KBM-7 (cell line): ENCODE results near the gene CEP128.

Source experiments
- DNase-seq: peaks from one replicate; pipeline ENCODE4 v3.0.0-alpha.2; 2015
- in situ Hi-C: fragments of 300-500 bp; cut with MboI; formaldehyde crosslinking; loops from 2 replicates; pipeline ENCODE4 v1.14.3; 2020; ENCODE audit warnings: low sequenced_read_pairs, low pct_unique_long_range_greater_than_20kb, mixed read lengths

The CEP128 gene

DNA sequence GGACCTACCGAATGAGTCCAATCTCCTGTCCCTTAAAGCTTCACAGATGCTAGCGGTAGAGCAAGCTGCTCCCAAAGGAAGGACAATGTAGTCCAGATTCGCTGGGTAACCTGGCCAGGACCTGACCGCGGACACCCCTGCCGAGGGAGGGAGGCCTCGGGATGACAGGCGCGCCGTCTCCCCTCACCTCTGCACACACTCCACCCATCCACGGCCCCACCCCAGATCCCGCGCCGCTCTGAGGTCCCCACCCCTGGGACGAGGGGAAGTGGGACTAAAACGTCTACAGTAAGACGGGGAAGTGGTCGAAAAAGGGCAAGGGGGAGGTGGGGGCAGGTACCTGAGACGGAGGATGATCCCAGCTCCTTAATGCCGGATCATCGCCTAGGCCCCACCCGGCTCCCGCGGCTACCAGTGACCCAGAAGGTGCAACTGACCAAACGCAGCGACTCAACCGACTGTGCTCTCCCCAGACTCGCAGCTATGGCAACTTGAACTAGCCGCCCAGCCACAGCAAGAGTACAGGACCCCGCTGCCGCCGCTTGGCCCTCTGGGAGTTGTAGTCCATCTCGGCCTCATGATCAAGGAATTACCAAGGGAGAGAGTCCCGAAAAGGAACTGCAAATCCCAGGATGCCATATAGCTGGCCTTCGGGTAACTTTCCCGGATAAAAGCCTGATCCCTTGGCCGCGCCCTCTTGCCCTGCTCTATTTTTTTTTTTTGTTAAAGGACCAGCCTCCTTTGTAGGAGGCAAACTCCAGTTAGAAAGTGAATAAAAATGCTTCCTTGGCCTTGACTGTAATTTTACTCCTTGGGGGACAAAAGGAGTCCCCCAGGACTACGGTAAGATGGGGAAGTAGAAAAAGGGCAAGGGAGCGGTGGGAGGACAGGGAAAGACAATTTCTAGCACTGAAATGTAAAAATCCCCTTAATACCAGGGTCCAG lies at the start of gene CEP128:
Gene CEP128 (minus strand): TSS at position 498 of the 945 bp plus-strand sequence.
- peak; percentile 97 for DNase-seq
- in situ Hi-C loops = no loop called here

DNA sequence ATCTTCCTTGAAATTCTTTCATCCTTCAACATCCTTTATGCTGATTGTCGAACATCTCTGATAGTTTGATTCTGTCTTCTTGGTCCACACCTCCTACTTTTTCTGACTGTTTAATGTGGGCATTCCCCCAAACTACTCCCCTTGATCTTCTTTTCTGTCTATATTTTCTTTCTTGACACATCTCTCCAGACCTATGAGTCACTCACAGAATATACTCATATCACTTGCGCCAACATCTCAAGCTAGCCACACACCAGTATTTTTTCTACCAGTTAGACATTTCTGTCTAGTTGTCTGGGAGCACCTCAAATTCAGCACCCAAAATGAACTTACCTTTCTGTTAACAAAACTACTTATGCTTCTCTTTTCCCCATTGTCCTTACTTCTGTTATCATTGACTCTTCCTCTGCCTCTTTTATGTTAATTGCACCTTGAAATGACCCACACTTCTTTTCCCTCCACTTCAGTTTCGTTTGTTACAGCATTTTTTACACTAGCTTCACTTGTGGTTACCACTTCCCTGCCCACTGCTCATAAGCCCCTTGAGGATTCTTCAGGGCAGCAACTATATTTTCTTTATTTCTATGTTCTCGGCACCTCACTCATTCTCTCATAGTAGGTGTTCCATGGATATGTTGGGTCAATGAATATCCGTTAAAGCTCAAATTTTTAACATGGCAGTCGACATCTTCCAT lies 47.3 kb upstream of the CEP128 start:
- DNase-seq = no peak
- in situ Hi-C loops = loop anchor here (25.0 kb wide), 1 partner anchor 173 kb away; no protein-coding TSS in a partner anchor

DNA sequence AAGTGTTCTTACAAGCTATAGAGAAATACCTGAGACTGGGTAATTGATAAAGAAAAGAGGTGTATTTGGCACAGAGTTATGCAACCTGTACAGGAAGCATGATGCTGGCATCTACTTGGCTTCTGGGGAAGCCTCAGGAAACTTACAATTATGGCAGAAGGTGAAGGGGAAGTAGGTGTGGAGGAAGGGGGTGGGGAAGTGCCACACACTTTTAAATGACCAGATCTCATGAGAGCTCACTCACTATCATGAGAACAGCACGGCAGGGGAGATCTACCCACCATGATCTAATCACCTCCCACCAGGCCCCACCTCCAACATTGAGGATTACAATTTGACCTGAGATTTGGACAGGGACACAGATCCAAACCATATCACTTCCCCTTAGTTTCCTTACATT lies 46.7 kb upstream of the CEP128 start:
- in situ Hi-C loops = loop anchor here (25.0 kb wide), 1 partner anchor 174 kb away; no protein-coding TSS in a partner anchor

DNA sequence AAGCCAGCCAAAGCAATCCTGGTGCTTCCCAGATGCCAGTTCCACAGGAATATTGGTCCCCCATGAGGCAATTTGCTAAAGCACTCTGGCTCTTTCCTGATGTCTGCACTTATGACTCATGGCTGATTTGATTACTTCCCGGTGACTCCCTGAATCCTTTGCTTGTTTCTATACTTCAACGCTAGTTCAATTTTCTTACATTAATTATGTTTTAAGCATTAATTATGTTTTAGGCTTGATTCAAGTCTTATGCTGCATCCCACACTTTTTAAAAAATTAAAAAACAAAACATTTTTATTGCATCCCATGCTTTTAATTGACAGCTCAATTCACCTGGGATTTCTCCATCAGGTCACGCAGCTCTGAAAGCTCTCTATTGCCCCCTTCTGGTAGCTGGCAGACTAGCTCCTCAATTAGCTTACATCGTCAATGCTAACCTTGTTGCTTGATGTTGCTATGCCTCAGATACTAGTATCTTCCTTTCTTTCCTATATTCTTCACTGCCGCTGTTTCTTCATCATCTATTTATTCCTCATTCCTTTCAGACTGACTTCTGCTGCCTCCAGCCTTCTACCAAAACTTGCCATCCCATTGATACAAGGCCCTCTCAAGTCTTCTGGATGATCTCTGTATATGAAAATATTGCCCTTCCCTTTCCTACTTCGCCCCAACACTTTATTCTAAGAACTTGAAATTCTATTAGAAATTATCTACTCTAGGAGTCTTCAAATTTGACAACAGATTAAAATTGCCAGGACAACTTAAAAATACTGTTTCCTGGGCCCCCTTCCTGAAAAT lies 45.9 kb upstream of the CEP128 start:
- in situ Hi-C loops = loop anchor here (25.0 kb wide), 1 partner anchor 175 kb away; no protein-coding TSS in a partner anchor
- DNase-seq = peak; percentile 63

More for the DNA sequence above, 46.7 kb upstream of the CEP128 start:
- DNase-seq = peak; percentile 18

DNA sequence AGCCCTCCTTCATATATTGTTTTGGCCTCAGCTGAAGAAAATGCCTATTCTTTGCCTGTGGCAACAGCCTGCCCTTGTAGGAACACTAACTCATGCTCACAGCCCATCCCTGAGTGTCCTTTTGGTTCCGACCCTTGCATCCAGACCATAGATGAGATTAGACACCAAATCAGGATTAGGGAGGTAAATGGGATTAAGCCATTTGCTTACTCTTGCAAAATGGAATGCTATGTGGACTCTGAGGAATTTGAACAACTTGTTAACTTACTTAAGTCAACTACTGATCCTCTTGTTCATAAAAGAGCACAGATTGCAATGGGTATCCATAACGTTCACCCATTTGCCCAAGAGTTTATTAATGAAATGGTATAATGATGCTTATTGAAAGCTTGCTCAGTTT lies 41.2 kb upstream of the CEP128 start:
- no peak for DNase-seq
- in situ Hi-C loops = loop anchor here (25.0 kb wide), 1 partner anchor 180 kb away; no protein-coding TSS in a partner anchor

DNA sequence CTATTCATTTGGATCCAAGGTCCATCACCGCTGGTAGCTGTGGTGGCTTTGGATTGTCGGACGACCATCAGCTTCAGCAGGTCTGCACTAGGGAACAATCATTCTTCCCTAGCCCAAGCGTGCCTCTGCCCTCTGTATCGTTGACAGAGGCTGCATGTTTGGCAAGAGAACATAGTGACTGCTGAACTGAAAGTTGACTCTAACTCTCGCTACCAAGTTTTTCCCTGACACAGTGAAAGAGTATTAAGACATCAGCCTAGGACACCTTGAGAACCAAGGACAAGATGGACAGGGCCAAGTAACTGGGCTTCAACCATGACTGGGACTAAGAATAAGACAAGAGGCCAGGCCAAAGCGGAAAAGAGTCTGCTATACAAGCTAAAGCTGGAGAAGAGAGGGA lies 40.1 kb upstream of the CEP128 start:
- no peak for DNase-seq
- in situ Hi-C loops = loop anchor here (25.0 kb wide), 1 partner anchor 181 kb away; no protein-coding TSS in a partner anchor

DNA sequence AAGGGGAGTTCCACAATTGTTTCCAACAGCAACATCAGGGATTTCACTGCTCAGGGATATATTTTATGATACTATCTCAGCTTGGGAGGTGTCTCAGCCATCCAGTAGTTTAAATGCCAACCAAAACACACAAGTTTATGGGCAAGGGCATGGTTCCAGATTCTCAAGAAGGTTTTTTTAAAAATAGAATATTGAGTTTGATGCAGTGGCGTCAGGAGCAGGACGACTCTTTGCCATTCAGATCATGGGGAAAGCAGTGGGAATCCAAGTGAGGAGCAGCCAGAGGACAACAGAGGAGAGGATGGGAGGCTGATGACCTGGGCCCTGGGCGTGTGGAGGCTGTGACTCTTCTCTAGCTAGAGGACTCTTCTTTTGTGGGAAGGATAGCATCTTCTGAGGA lies 39.6 kb upstream of the CEP128 start:
- in situ Hi-C loops = loop anchor here (25.0 kb wide), 1 partner anchor 181 kb away; no protein-coding TSS in a partner anchor
- no peak for DNase-seq

DNA sequence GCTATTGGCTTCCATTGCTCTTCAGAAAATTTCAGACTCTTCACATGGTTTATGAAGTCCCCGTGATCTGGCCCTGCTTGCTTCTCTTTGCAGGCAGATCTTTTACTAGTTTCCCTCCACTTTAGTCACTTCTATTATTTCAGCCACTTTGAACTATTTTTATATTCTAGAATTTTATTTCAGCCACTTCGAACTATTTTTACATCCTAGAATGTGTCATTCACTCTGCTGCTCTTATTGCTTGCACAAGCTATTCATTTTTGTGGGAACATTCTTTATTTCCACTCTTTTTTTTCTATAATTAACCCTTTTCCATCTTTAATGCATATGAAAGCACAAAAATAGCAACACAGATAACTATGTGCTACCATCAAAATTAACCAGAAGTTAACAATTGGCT lies 38.4 kb upstream of the CEP128 start:
- DNase-seq = no peak
- in situ Hi-C loops = loop anchor here (25.0 kb wide), 1 partner anchor 182 kb away; no protein-coding TSS in a partner anchor

DNA sequence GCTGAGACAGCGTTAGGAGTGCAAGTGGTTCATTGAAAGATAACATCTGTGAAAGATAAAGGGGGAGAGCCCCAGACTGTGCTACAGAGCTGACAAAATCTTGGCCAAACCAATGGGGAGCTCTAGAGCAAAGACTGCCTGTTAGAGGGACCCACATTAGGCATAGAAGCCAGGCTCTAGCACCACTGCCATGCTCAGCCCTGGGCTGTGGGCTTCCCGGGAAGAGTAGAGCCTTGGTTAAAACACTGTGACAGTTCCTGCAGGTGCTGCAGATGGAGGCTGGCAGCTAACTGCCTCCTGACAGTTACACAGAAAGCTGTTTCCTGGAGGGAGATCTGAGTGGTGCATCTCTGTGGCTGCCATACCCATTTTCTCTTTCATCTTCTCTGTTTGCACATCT lies 36.9 kb upstream of the CEP128 start:
- no peak for DNase-seq
- in situ Hi-C loops = loop anchor here (25.0 kb wide), 1 partner anchor 184 kb away; no protein-coding TSS in a partner anchor

DNA sequence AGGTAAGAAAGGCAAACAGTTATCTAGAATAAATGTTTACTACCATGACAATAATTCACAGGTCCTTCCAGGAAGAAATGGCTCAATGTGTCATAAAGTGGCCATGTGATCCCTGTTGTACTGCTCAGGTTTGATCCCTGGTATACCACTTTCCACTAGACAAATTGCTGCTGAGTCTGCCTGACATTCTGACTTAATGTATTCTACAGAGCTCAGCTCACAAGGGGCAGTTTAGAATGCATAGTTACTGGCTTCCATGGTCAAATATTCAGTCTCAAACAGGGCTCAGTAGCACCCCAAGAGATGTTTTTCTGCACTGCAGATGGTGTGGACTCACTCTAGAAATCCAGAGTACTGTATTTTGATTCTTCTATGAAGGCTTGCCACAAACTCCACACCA lies 35.7 kb upstream of the CEP128 start:
- in situ Hi-C loops = loop anchor here (25.0 kb wide), 1 partner anchor 185 kb away; no protein-coding TSS in a partner anchor
- DNase-seq = no peak

DNA sequence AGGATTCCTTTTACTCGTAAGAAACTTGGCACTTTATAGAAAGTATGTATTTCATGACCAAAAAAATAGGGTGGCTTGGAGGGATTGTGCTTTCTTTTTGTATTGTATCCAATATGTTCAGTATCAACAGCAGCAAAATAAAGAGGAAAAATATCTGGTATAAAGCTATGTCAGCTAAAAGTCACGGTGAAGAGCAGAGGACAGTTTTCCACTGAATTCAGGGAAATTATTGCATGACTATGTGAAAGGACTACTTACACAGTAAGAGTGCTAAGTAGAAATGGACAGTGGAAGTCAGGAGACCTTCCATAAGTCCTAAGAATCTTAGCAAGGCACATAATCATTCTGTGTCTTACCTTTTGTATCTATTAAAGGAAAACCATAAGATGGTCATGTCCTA lies 33.1 kb upstream of the CEP128 start:
- in situ Hi-C loops = loop anchor here (25.0 kb wide), 2 partner anchors 188 to 488 kb away; no protein-coding TSS in a partner anchor
- no peak for DNase-seq

DNA sequence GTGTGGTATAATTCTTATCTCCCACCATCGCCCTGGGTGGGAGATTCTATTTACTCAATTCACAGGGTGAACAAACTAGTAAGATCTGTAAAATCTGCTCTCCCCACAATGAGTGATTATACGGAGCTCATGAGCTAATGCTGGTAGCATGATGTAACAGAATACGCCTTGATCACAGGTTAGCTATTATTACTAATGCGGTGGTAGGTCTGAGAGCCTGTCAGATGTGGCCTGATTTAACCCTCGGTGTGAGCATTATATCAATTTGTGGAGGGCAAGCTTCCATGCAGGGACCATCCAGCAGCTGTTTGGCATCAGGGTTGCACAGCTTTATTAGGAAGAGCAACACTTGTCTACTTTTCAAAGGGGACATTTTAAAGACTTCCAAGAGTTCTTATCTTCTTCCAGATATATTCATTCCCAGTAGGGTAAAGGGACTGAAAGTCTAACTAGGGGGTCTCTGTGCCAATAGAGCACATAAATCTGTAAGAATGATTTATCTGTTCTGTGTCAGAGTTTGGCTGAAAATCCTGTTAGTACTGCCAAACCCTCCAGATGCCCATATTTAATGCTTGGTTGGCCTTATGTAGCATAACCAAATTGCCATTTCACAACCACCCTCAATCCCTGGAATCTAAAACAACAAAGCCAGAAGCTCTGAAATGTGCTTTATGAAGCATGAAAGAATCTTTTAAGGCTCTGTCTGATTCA lies 32.5 kb upstream of the CEP128 start:
- DNase-seq = no peak
- in situ Hi-C loops = loop anchor here (25.0 kb wide), 1 partner anchor 488 kb away; no protein-coding TSS in a partner anchor

DNA sequence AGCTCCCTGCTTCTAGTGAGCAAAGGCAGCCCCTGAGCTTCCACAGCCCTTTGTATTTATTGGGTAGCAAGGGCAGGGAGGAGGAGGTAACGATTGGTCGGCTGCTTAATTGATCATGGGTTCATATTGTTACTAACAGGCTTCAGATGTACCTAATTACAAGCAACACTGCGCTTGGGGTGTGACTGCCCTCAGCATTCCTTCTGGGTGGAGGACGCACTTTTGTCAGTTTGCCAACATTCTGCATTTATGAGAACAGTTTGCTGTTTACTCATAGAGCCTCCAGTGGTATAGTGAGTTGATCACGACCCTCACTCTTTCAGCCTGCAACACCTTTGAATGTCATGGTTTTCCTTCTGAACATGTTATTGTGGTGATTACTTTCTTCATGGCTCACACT lies 23.5 kb upstream of the CEP128 start:
- no peak for DNase-seq
- in situ Hi-C loops = loop anchor here (25.0 kb wide), 1 partner anchor 497 kb away; no protein-coding TSS in a partner anchor

DNA sequence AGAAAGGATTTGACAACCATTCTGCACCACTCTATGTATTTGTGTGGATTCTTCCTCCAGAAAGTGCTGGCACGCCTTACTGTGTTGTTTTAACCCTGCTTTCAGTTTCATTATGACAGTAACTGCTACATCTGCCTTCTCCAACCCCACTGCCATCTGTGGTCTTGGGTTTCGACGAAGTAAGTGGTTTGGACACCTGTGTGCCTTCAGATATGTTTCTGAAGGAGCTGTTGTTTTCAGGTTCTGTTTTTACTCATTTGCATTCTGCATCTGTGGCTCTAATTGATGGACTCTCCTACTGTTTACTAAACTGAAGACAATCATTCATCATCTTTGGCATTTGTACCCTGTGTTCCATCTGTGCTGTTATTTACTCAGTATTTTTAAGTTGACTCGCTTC lies 18.0 kb upstream of the CEP128 start:
- DNase-seq = no peak
- in situ Hi-C loops = loop anchor here (25.0 kb wide), 1 partner anchor 503 kb away; no protein-coding TSS in a partner anchor

DNA sequence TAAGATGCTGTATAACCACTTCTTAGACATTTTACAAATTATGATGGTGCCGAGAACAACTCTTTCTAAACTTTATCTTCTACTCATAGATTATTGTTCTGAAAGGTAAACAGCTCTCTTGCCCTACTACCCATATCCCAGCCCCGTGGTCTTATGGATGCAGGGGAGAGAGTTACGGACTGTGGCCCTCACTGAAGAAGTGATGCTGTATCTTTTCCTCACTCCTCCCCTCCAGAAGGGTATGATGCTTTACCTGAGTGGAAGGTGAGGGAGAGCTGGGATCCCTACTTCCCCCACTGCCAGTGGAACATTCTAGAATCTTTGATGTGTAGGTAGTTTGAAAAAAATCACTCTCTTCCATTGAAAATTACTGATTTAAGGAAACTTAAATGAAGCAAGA lies 17.4 kb upstream of the CEP128 start:
- in situ Hi-C loops = loop anchor here (25.0 kb wide), 1 partner anchor 503 kb away; no protein-coding TSS in a partner anchor
- DNase-seq = no peak

DNA sequence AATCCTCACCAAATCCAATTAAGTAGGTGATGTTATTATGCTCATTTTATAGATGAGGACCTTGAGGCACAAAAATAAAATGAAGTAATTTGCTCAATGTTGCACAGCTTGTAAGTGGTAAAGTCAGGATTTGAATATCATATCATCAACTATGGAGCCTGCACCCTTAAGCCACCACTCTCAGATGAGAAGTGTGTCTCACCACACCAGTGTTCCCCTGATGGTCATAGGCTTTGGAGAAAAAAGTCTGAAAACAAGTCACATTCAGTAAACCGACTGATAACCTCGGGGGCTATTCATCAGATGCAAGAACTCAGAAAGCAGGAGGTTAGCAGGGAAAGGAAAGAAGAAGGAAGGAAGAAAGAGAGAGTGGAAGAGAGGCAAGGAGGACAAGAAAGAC lies 16.7 kb upstream of the CEP128 start:
- in situ Hi-C loops = loop anchor here (25.0 kb wide), 1 partner anchor 504 kb away; no protein-coding TSS in a partner anchor
- no peak for DNase-seq

DNA sequence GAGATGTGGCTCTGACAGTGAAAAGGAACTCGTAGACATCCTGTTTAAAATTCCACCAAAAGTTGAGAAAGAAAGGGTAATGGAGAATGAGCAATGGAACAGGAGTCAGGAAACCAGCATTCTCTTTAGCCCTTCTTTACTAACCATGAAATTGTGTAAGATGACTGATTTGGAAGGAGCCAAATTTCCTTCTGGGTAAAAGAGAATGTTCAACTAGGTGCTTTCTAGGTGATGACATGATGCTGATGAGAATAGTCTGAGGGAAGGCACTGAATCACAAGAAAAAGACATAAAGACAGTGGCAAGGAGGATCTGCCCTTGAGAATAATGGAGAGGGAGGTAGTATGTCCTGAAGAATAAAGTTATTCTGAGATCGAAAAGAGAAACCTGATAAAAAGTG lies 16.1 kb upstream of the CEP128 start:
- no peak for DNase-seq
- in situ Hi-C loops = loop anchor here (25.0 kb wide), 1 partner anchor 505 kb away; no protein-coding TSS in a partner anchor

DNA sequence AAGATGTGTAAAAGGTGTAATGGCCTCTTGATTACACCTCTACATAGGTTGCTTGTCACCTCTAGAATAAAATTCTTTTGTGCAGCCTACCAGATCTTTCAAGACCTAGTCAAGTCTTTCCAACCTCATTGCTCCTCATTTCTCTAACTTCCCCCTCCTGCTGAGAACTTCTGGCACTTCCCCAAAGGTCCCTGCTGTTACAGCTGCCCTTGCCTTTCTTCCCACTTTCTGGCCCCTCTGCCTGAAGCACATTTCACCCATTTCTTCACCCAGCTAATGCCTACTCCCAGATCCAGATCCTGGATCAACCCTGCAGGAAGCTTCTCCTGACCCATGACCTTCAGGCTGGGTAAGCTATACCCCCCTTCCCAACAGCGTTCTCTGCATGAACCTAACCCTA lies 15.4 kb upstream of the CEP128 start:
- peak; percentile 57 for DNase-seq
- in situ Hi-C loops = loop anchor here (25.0 kb wide), 1 partner anchor 505 kb away; no protein-coding TSS in a partner anchor
